HCT116 (cell line): ENCODE results near the gene CDC42EP4. TPM values are rescaled to one million over a fixed set of nuclear protein-coding genes. Genes with fewer than 3 reads are reported as not detected.

ENCODE experiments used
- ATAC-seq: fragments of 200-7000 bp; cut with Tn5 transposase; 2 replicates; pipeline ENCODE4 v1.9.1; 2020; ENCODE audit warnings: mild to moderate bottlenecking, moderate library complexity
- BruUV-seq: library from RNA; stranded (reverse); fragments of 400-500 nt; replicated peaks from 2 replicates; lab custom pipeline; 2021; lab: Mats Ljungman, UMichigan
- CTCF ChIA-PET: fragments of 300-600 bp; sonication (Branson Sonifier 250); formaldehyde crosslinking; loops from one replicate; lab custom pipeline; 2021; ENCODE audit warnings: antibody characterized with exemption; lab: Charles Lee
- POLR2A ChIA-PET: fragments of 300-600, 350-600 bp; sonication (Branson Sonifier 250); formaldehyde crosslinking; loops from one replicate; lab custom pipeline; 2021; ENCODE audit warnings: antibody characterized with exemption; lab: Charles Lee
- RAD21 ChIA-PET, 2 experiments: fragments of 300-600 bp; sonication (Branson Sonifier 250); formaldehyde crosslinking; loops; one replicate each; lab custom pipeline; 2023; ENCODE audit warnings: low total read pairs in 2 of 2; ENCODE audit not compliant: uncharacterized antibody in 2 of 2, unreplicated experiment in 2 of 2, low non-redundant PET in 1 of 2; lab: Charles Lee
- DNase-seq: peaks from one replicate; pipeline ENCODE4 v3.0.0-alpha.2; 2010; ENCODE audit warnings: low read depth, low spot score
- H2AFZ ChIP-seq: fragments of 200-600 bp; shearing (Covaris generic), sonication (generic); 2 replicates; pipeline ENCODE4 v1.6.1; 2017; ENCODE audit warnings: low read depth, mixed run types, mixed read lengths, antibody characterized with exemption, low read length; ENCODE audit not compliant: poor library complexity, severe bottlenecking
- H3K27ac ChIP-seq: 2 replicates; pipeline ENCODE4 v1.5.1; 2012; ENCODE audit warnings: low read depth, low read length
- H3K27me3 ChIP-seq: fragments of 200-600 bp; sonication (generic); 2 replicates; pipeline ENCODE4 v1.6.1; 2016; ENCODE audit warnings: mixed run types, low read length, mixed read lengths; ENCODE audit not compliant: insufficient read depth
- H3K36me3 ChIP-seq, 2 experiments: fragments of 200-500 bp in 1 of 2; fragments of 200-600 bp in 1 of 2; sonication (Bioruptor generic) in 1 of 2; sonication (generic) in 1 of 2; 2 replicates each; pipeline versions ENCODE4 v1.5.1 to v1.6.1; 2014 to 2016; ENCODE audit warnings: low read length in 2 of 2, inconsistent platforms in 1 of 2, mixed read lengths in 1 of 2, mixed run types in 1 of 2; ENCODE audit not compliant: insufficient read depth in 2 of 2, control insufficient read depth in 1 of 2
- H3K4me1 ChIP-seq, 2 experiments: fragments of 200-600 bp in 1 of 2; sonication (generic) in 1 of 2; 2 replicates each; pipeline versions ENCODE4 v1.5.1 to v1.6.1; 2012 to 2017; ENCODE audit warnings: low read length in 2 of 2, inconsistent platforms in 1 of 2, mild to moderate bottlenecking in 1 of 2, mixed read lengths in 1 of 2, mixed run types in 1 of 2, moderate library complexity in 1 of 2; ENCODE audit not compliant: insufficient read depth in 2 of 2, control insufficient read depth in 1 of 2
- H3K4me2 ChIP-seq: fragments of 200-600 bp; sonication (generic); 2 replicates; pipeline ENCODE4 v1.6.1; 2017; ENCODE audit warnings: mixed run types, low read length, mixed read lengths
- H3K4me3 ChIP-seq, 2 experiments: fragments of 200-600 bp in 1 of 2; sonication (generic) in 1 of 2; replicated peaks in 1 of 2; 2 replicates each; pipeline ENCODE4 v1.5.1; 2011 to 2016; ENCODE audit warnings: low read length in 2 of 2, control low read depth in 1 of 2, low read depth in 1 of 2, mild to moderate bottlenecking in 1 of 2, mixed read lengths in 1 of 2, mixed run types in 1 of 2
- H3K79me2 ChIP-seq: fragments of 200-600 bp; sonication (generic); 2 replicates; pipeline ENCODE4 v1.6.1; 2017; ENCODE audit warnings: mild to moderate bottlenecking, mixed run types, low read length, moderate library complexity, mixed read lengths; ENCODE audit not compliant: insufficient read depth
- H3K9ac ChIP-seq: fragments of 200-600 bp; sonication (generic); 2 replicates; pipeline ENCODE4 v1.6.1; 2016; ENCODE audit warnings: low read length, mixed read lengths
- H3K9me2 ChIP-seq: fragments of 200-600 bp; sonication (generic), shearing (Covaris generic); 2 replicates; pipeline ENCODE4 v1.6.1; 2017; ENCODE audit warnings: mixed run types, mild to moderate bottlenecking, moderate library complexity; ENCODE audit not compliant: insufficient read depth
- H3K9me3 ChIP-seq, 2 experiments: fragments of 200-500 bp in 1 of 2; fragments of 200-600 bp in 1 of 2; sonication (Bioruptor generic) in 1 of 2; sonication (generic) in 1 of 2; 2 replicates each; pipeline ENCODE4 v1.6.1; 2014 to 2017; ENCODE audit warnings: low read length in 2 of 2, mixed read lengths in 2 of 2, inconsistent platforms in 1 of 2, low read depth in 1 of 2, mild to moderate bottlenecking in 1 of 2, mixed run types in 1 of 2, moderate library complexity in 1 of 2; ENCODE audit not compliant: control insufficient read depth in 1 of 2, insufficient read depth in 1 of 2
- H4K20me1 ChIP-seq: fragments of 200-600 bp; sonication (generic), shearing (Covaris generic); 2 replicates; pipeline ENCODE4 v1.6.1; 2017; ENCODE audit warnings: mixed run types, mild to moderate bottlenecking, moderate library complexity; ENCODE audit not compliant: insufficient read depth
- CBX3 ChIP-seq: IDR thresholded peaks from 2 replicates; pipeline ENCODE4 v1.6.1; 2012; ENCODE audit warnings: low read depth
- ELF1 ChIP-seq: IDR thresholded peaks from 2 replicates; pipeline ENCODE4 v1.6.1; 2012; ENCODE audit warnings: low read depth, borderline replicate concordance
- EZH2 ChIP-seq: fragments of 200-600 bp; sonication (generic); IDR thresholded peaks from 2 replicates; pipeline ENCODE4 v1.6.1; 2017; ENCODE audit warnings: antibody characterized with exemption, mixed run types
- EZH2phosphoT487 ChIP-seq: fragments of 200-600 bp; IDR thresholded peaks from 2 replicates; pipeline ENCODE4 v1.6.1; 2018; ENCODE audit warnings: antibody characterized with exemption, borderline replicate concordance
- MAX ChIP-seq: IDR thresholded peaks from 2 replicates; pipeline ENCODE4 v1.6.1; 2012
- POLR2AphosphoS5 ChIP-seq: IDR thresholded peaks from 2 replicates; pipeline ENCODE4 v1.6.1; 2011; ENCODE audit warnings: mild to moderate bottlenecking, low read depth, low read length, moderate library complexity
- RAD21 ChIP-seq: IDR thresholded peaks from 2 replicates; pipeline ENCODE4 v1.6.1; 2012; ENCODE audit warnings: low read depth, mild to moderate bottlenecking
- YY1 ChIP-seq: IDR thresholded peaks from 2 replicates; pipeline ENCODE4 v1.6.1; 2011; ENCODE audit warnings: low read length, low read depth, moderate library complexity, mild to moderate bottlenecking; ENCODE audit not compliant: insufficient replicate concordance; ENCODE audit errors: extremely low read depth
- ZBTB33 ChIP-seq: IDR thresholded peaks from 2 replicates; pipeline ENCODE4 v1.6.1; 2011; ENCODE audit warnings: mild to moderate bottlenecking, low read length, moderate library complexity; ENCODE audit not compliant: insufficient replicate concordance; ENCODE audit errors: extremely low read depth
- ZFX ChIP-seq: fragments of 450-650 bp; IDR thresholded peaks from 2 replicates; pipeline ENCODE4 v1.6.1; 2017
- ZNF274 ChIP-seq: fragments of 200-500 bp; sonication (Bioruptor generic); IDR thresholded peaks from 2 replicates; pipeline ENCODE4 v1.6.1; 2014; ENCODE audit warnings: mild to moderate bottlenecking, low read depth, low read length, inconsistent platforms
- intact Hi-C: fragments of 100-400 bp; cut with micrococcal nuclease; formaldehyde crosslinking; loops from 2 replicates; pipeline ENCODE4 v1.10.0; 2022
- total RNA-seq: library from RNA; stranded (reverse); gene quantifications from one replicate; pipeline ENCODE4 v1.2.1, GENCODE V29; 2021; ENCODE audit not compliant: unreplicated experiment

CDC42EP4 gene
- total RNA-seq, 1 experiment from 2014 or later = 54.9 TPM

GRCh38 chr17:73250851-73251640 is 60.8 kb downstream of the CDC42EP4 start:
- no peak for TF ChIP-seq ZFX
- CTCF ChIA-PET = interaction anchor here (1.0 to 1.7 kb wide), 3 partner anchors 119 to 526 kb away, joined by 3 to 9 read pairs (median 7); no protein-coding TSS in a partner anchor
- no peak for ATAC-seq

GRCh38 chr17:73249700-73250099 is 62.1 kb downstream of the CDC42EP4 start:
- H3K79me2 ChIP-seq = no peaks in the 10 kb centered on the region
- H3K4me3 ChIP-seq = no peak overlapping the region
- ATAC-seq (no peak), DNase-seq (no peak)
- H3K9ac ChIP-seq = no peak overlapping the region
- ChIA-PET POLR2A (no interaction called here), RAD21 (interaction anchor here in 1 of 2 experiments (1.2 kb wide), 1 partner anchor 120 kb away, joined by 4 read pairs; no protein-coding TSS in a partner anchor)
- no peaks in the 10 kb centered on the region for H3K9me2 ChIP-seq
- H3K4me2 ChIP-seq = no peak overlapping the region
- intact Hi-C loops = loop anchor here (10.0 kb wide), 3 partner anchors 535 to 925 kb away; no protein-coding TSS in a partner anchor
- H3K27ac ChIP-seq = no peak overlapping the region
- no peaks in the 10 kb centered on the region for H4K20me1 ChIP-seq
- H3K36me3 ChIP-seq = peaks cover 5 to 10% of the 10 kb centered on the region in 2 experiments; a peak in 3 of 4 replicates
- TSS peak; percentile 6 for BruUV-seq
- H3K27me3 ChIP-seq = no peaks in the 10 kb centered on the region
- H2AFZ ChIP-seq = no peak overlapping the region
- TF ChIP-seq ZBTB33 = no peak
- no peak for TF ChIP-seq MAX
- no peak for TF ChIP-seq CBX3
- no peak for TF ChIP-seq YY1
- no peak for TF ChIP-seq EZH2phosphoT487
- no peak for TF ChIP-seq ELF1
- no peak for TF ChIP-seq RAD21
- TF ChIP-seq EZH2 = no peak
- TF ChIP-seq ZNF274 = no peak
- no peak for TF ChIP-seq POLR2AphosphoS5
- TF ChIP-seq, all 23 proteins: peak for 0
- CTCF ChIA-PET = interaction anchor here (1.7 kb wide), 2 partner anchors 120 to 525 kb away, joined by 7 to 9 read pairs; no protein-coding TSS in a partner anchor
- H3K9me3 ChIP-seq = no peaks in the 10 kb centered on the region
- H3K4me1 ChIP-seq = no peaks in the 10 kb centered on the region

More at GRCh38 chr17:73250851-73251640, 60.8 kb downstream of the CDC42EP4 start:
- Histone ChIP-seq H3K4me2 (no peak overlapping the region), H3K9me3 (no peaks in the 10 kb centered on the region), H3K27me3 (no peaks in the 10 kb centered on the region), H3K79me2 (no peaks in the 10 kb centered on the region), H3K27ac (no peak overlapping the region), H2AFZ (no peak overlapping the region), H3K9me2 (no peaks in the 10 kb centered on the region), H3K4me3 (no peak overlapping the region), H3K36me3 (peaks cover 2 to 6% of the 10 kb centered on the region in 2 experiments; a peak in 2 of 4 replicates), H3K4me1 (no peaks in the 10 kb centered on the region), H4K20me1 (no peaks in the 10 kb centered on the region), H3K9ac (no peak overlapping the region)
- intact Hi-C loops = loop anchor here (10.0 kb wide), 2 partner anchors 534 to 924 kb away; no protein-coding TSS in a partner anchor
- no peak for DNase-seq
- RAD21 ChIA-PET = no interaction called here
- POLR2A ChIA-PET = interaction anchor here (0.6 kb wide), 1 partner anchor 15 kb away, joined by 3 read pairs; no protein-coding TSS in a partner anchor
- no TSS peak for BruUV-seq
